HG02852 (cell line): ENCODE data around the gene SLC44A1.

Source experiments
- ATAC-seq: cut with Tn5 transposase; IDR thresholded peaks from one replicate; pipeline ENCODE4 v1.9.1; 2021; ENCODE audit warnings: mild to moderate bottlenecking, moderate library complexity; ENCODE audit not compliant: unreplicated experiment

SLC44A1 gene

DNA sequence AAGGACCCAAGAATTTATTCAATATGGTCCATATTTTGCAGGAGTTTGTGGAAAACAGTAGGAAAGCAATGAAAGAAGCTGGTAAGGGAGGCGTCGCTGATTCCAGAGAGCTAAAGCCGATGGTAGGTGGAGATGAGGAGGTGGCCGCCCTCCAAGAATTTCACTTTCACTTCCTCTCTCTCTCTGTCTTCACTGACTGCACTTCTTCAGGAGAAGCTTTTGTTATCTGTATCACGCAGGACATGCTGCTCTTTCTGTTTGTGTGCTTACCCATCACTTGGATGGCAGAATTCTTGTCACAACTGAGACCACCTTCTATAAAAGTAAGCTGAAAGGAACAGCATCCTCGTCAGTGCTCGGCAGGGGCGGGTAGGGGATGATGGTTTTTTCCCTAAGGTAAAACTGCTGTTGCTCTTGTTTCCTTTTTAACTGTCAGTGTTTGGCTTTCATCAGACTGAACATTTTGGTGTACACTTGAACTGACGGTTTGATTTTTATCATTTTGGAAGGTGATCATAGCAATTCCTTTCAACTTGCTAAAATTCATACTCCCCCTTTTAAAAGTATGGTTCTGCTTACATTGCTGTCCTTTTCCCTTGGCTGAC is 141.0 kb downstream of the SLC44A1 start:
- ATAC-seq = peak; percentile 99

DNA sequence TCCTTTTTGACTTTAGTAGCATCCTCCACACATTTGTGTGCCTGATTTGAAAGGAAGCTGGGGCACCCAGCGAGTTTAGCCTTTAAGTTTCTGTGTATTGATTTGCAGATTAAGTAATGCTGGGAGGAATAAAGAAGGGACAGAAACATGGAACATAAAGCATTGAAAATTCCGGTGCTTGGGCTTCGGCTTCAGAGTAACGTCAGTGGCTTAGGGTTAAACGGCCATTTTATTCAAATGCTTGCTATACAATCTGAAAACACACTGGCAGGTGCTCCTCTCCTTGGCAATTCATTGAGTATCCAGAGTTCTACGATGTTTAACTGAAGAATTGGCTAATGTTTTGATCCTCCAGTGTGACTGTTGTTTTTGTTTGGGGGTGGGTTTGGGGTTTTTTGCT is 145.3 kb downstream of the SLC44A1 start:
- ATAC-seq = no peak

DNA sequence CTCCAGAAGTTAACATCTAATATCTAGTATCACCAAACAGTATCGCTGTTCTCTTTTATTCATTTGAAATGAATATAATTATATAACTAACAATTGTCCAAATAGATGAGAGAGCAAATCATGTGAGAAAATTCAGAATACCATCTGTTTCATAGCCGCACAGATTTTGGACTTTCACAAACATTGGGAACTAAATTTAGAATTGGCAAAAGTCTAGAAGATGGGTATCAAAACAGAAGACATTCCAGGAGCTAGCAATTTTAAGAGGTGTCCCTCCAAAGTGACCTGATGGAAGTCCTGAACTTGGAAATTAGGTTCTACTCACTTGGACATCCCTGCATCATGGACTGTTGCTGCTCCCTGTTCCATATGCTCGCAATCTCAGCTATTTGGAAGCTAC is 146.4 kb downstream of the SLC44A1 start:
- no peak for ATAC-seq

DNA sequence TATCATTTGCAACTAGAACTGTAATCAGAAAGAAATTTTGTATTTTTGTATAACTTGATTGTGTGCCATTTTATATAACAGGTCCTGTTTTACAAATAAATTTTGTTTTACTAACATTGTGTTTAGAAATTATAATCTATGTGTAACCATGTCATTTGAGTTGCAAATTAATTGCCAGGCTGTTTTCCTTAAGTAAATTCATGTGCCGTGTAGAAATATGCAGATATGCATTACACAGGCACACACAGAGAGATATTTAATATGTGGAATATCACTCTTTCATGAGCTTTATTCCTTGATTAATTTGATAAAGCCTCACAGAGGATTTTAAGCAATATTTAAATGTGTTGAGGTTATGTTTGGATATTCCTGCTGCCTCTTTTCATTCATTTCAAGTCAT is 146.8 kb downstream of the SLC44A1 start:
- no peak for ATAC-seq

DNA sequence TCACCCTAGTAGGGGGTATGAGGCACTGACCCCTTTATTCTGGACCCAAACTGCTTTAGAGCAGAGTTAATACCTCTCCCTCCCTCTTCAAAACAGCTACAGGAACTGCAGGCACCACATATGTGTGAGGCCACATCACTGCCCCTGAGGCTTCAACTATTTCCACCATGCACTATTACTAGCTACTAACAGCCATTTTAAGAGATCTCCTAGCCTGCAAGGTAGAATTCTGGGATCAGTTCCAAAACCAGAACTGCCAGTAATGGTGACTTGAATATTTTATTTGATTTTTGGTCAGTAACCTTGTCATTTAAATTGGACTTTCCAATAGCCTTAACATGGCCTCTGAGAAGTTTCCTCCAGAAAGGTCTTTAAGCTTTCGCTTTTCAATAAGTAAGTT is 148.1 kb downstream of the SLC44A1 start:
- no peak for ATAC-seq

DNA sequence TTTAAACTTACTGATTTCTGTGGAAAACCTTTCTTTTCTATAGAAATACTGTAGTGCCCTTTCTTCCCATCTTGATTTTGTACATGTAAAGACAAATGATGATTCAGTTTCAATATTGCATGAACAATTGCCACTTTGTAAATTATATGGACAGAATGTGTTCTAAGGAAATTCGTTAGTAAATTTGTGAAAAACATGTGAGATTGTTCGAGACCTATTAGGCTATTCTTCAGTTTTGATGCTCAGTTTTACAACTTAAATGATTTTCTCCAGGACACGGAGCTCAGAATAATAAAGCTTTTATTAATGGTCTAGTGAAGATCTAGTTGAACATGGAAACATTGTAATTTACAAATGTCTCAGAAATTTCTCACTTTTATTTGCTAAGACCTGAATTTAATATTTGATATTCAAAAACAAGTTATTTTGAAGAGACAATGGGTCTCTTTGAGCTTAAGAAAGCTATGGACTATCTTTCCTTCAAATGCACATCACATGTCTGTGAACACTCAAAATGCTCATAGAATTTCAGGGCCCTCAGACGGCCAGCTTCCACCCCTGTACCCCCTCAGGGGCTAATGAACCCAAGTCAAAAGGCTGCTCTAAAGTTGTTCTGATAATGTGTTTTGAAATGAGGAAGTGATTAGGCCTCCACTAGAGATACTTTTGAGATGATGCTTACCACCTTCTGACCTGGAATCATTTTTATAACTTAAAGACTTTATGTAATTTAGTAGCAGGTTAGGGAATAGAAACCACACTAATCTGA is 149.3 kb downstream of the SLC44A1 start:
- ATAC-seq = no peak

DNA sequence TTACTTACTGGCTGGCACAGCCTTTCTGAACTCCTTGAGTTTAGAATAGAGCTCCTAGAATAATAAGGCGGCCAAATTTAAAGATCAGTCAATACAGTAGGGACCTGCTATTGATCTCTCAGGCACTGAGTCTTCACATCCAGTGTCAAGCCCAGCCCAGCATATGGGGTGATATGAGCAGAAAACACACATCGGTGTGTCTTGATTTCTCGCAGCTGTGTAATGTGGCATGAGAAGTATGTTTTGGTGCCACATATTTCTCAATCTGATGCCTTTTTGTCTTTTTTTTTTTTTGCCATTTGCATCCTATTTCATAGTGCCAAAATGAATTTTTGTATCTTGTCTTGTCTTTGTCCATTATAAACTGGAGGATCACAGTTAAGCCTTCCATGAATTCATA is 152.0 kb downstream of the SLC44A1 start:
- no peak for ATAC-seq

DNA sequence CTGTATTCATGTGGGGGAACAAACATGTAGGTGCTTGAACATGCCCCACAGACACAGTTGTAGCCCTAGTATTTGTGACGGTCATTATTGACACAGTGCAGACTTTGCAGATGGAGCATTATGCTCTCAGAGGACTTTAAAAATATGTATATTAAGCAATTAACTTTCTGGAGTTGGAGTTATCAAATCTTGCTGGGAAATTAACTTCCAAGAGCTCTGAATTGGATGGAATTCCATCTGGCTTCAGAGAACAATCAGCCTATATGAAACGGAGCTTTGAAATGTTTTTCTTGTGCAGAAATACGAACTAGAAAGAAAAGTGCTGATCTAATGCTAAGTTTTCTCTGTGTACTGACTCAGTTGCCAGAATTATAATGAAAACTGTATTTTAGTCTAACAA is 152.4 kb downstream of the SLC44A1 start:
- no peak for ATAC-seq

DNA sequence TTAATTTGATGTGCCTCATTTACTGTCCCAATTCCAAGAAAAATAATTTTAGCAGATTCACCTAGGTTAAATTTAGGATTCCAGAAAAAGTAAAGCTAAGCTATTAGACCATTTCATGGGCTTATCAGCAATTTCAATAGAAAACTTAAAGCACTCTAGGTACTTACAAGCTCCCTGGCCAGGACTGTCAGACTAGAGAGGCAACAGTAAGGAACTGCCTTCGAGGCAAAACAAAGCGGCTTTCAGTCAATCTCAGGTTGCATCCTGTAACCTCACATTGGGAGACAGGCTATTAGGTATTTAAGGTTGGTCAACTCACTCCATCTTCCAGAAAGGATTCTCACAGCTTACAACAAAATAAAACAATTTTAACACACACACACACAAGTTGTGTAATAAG is 154.7 kb downstream of the SLC44A1 start:
- no peak for ATAC-seq

DNA sequence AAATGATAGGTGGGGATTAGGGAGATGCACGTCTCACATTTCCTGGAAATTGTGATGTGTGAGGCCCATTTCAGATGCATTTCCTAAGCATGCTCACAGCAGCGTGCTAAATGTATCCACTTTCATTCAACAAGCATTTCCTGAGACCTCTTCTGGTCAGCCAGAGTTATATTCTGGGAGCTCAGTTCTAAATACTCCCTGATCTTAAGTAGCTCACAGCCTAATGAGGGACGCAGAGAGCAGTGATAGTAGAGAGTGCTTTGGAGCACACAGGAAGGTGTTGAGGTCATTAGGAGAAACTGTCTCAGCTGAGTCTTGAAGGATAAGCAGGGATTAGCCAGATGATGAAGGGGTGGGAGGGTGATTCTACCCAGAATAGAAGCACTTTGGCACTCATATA is 157.2 kb downstream of the SLC44A1 start:
- ATAC-seq = no peak

DNA sequence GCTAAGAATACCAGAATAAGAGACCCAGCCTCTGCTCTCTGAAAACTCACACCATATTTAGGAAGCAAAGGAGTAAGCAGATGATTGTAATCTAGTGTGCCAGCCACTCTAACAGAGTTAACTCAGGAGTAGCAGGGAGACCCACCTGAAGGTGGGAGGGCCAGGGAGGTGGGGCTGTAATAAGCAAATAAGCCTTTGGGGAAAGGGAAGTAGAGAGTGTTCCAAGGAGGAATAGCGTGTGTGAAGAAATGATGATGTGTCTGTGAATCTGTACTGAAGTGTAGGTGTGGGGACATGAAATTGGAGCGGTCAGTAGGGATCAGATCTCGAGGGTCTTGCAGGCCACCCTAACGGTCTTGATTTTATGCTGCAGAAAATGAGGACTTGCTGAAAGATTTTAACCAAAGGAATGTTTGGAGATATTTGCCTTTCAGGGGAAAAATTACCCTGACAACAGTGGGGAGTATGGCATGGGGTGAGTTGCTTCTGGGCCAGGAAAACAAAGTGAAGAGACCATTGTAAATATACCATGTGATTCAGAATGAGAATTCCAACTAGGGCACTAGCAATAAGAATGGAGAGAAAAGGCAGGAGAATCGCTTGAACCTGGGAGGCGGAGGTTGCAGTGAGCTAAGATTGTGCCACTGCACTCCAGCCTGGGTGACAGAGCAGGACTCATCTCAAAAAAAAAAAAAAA is 159.2 kb downstream of the SLC44A1 start:
- no peak for ATAC-seq

DNA sequence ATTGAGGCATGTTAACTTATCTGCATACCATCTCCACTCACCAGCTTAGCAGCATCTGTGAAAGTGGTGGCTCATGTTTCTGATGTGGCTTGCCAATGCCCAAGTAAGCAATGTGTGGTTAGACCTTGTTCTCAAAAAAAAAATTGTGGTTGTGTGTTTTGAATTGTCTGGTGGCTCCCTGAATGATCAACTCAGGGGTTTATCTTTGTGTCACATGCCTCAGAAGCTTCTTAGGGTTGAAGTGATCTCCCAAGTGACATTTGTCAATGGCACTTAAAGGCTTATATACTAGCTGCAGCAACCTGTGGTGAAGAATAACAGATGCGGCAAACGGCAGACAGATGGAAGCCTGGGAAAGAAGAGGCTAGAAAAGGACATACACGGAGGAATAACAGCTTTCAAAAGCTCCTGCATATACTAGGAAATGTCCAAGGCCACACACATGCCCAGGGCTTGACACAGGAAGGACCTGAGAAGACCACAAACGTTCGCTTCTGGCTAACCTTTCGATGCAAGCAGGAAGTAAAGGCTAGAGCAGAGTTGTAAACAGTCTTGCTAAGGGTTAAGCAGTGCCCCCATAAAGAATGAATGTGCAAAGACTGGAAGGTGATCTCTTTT is 161.2 kb downstream of the SLC44A1 start:
- peak; percentile 94 for ATAC-seq

DNA sequence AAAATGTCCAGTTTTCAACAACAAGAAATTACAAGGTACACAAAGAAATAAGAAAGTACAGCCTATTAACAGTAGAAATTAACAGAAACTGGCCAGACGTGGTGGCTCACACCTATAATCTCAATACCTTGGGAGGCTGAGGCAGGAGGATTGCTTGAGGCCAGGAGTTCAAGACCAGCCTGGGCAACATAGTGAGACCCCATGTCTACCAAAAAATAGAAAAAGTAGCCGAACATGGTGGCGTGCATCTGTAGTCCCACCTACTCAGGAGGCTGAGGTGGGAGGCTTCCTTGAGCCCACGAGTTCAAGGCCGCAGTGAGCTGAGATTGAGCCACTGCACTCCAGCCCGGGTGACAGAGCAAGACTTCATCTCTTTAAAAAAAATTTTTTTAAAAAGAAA is 161.9 kb downstream of the SLC44A1 start:
- no peak for ATAC-seq

DNA sequence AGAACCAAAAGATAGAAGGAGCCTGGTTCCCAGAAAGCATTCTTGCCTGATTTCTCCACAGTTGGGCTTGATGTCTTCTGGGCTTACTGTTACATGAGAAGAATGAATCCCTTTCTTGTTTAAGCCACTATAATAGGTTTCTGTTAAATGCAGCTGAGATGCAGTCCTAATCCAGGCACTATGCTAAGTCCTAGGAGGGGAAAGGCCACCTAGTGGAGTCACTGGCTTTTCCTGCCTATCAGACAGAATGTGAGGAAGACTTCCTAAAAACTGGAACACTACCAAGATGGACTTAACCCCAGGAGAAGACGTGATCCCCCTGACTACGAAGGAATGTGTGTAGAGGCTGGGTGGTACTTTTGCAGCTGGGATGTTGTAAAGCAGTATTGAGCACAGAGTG is 169.1 kb downstream of the SLC44A1 start:
- ATAC-seq = no peak

DNA sequence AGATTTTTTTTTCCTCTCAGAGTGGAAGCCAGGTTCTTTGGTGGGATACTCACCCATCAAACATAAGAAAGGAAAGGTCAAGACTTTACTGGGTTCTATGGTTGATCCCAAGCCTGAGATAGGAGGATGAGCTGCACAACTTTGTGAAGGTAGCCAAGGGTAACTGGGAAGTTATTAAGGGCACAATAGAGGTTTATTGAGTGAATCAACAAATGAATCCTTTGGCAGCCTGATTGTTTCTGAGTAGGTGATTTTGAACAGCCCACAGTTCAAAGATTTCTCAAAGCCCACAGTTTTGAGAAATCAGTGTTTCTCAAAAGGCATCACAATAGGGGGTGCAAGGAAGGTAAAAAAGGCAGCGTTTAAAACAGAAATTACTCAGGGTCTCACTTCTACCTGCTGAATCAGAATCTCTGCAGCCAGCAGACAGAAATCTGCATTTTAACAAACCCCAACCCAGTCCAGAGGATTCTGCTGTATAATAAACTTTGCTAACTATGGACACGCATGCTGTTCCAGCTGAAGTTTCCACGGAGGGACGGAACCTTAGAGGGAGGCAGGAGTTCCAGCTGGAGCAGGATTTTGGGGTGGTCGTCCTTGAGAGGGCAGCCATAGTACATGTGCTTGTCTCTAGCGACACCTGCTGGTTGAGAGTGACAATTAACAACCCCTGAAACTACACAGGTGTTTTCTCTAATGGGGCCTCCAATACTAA is 170.7 kb downstream of the SLC44A1 start:
- ATAC-seq = peak; percentile 60

DNA sequence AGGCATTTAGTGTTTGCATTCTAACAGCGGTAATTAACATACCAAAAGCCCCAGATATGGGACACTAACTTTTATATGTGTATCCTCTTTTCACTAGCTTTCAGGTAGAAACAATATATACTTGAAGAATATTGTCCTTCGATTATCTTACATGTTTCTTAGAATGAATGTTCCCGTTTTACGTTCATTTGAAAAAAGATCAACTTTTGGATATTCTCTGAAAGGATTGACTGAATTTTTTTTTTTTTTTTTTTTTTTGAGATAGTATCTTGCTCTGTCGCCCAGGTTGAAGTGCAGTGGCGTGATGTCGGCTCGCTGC is 171.2 kb downstream of the SLC44A1 start:
- ATAC-seq = no peak

DNA sequence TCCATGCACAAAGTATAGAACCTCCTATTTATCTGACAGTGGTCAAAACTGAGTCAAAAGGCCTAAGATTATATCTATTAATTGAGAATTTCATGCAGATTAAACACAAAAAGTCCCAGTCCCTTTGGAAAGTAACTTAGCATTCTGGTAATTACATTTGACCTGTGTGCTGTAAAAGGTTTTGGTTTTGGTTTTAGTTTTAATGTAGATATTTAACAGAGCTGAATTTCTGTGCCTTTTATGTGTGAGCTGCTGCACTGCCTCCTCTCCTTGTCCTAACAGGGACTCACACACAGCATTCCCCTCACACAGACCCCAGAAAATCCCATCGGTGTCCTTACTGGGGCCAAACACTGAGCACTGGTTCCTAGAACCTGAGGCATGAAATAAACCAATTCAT is 172.4 kb downstream of the SLC44A1 start:
- peak; percentile 67 for ATAC-seq

DNA sequence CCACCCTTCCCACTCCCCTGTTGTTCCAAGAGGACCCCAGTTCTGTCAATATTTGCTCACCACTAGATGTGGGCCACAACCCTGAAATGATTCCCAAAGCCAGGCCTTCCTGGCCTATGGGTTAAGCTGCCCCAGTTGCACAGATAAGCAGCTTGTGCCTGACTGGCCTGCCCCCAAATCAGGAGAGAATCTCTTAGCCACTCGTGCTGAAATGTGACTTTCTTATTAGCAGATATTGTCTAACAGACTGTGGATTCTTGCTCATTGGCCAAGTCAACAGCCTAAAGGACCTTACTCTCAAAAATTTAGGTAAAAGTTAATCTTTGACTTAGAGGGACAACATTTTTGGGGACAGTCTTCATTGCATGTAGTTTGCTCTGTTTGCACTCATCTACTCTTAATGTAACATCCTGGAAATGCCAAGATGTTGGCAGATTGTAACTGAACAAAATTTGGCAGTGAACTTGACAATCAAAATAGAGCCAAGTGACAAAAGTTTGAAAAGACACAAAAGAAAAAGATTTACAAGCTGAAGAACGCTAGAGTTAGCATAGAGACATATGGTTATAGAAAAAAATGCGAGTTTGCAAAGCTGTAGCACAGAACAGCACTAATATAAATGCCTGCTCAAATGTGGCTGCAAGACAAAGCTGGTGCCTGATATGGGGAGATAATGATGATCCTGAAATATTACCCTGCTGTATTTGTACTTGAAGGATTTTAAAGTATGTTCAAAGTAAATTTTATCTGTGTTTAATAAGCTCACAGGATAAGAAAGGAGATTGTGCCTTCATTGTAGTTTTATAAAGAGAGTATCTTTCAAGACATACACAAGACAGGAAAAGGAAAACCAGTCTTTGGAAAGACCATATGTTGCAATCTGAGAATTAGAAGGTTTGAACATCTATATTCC is 174.4 kb downstream of the SLC44A1 start:
- ATAC-seq = no peak

DNA sequence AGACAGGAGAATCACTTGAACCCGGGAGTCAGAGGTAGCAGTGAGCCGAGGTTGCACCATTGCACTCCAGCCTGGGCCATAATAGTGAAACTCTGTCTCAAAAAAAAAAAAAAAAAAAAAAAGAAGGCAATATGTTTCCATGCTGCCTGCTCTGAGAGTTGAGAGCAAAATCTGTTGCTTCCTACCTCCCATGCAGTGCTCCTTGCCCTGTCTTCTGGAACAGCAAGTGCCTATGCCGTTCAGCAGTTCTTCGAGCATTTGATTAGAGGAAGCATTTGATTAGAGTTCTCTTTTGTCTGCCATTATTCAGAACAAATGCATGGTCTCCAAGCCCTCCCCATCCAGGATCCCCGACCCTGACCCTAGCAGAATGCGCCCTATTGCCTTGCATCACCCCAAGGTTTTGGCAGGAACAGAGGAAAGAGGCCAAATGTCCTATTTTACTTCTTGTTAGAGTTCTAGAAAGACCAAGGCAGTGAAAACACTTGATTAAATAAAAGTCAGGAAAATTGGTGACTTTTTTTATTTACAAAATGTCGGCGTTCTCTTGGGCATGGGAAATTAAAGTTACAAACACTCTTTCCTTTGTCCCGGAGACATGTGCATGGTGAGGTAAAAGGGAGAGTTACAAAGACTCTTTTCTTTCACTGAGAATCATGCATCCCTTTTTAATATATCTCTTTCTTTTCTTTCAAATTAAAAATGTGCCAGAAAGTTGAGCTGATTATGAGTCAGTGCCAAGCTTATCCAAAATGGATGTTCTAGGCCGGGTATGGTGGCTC is 175.6 kb downstream of the SLC44A1 start:
- ATAC-seq = no peak
